Panc1 (cell line): ENCODE measurements around the gene GZMB. TPM values are rescaled to one million over a fixed set of nuclear protein-coding genes. Genes with fewer than 3 reads are reported as not detected.

Experiments used
- ATAC-seq: fragments of 200-7000 bp; cut with Tn5 transposase; 2 replicates; pipeline ENCODE4 v1.9.1; 2020; ENCODE audit warnings: mild to moderate bottlenecking, moderate library complexity
- BruUV-seq: library from RNA; stranded (reverse); fragments of 400-500 nt; replicated peaks from 2 replicates; lab custom pipeline; 2021; lab: Mats Ljungman, UMichigan
- CTCF ChIA-PET: fragments of 300-600 bp; sonication (Branson Sonifier 250); formaldehyde crosslinking; loops from one replicate; lab custom pipeline; 2022; ENCODE audit warnings: antibody characterized with exemption; lab: Charles Lee
- POLR2A ChIA-PET: fragments of 300-600 bp; sonication (Branson Sonifier 250); formaldehyde crosslinking; loops from one replicate; lab custom pipeline; 2022; ENCODE audit warnings: antibody characterized with exemption; lab: Charles Lee
- DNase-seq: peaks from one replicate; pipeline ENCODE4 v3.0.0-alpha.2; 2010; ENCODE audit warnings: low read depth, low spot score
- H3K27ac ChIP-seq: 2 replicates; pipeline ENCODE4 v1.5.1; 2011; ENCODE audit warnings: mild to moderate bottlenecking, low read length, inconsistent platforms
- H3K27me3 ChIP-seq: fragments of 200-500 bp; sonication (Bioruptor generic); 2 replicates; pipeline ENCODE4 v1.6.0; 2014; ENCODE audit warnings: low read length, inconsistent platforms; ENCODE audit not compliant: control insufficient read depth, insufficient read depth
- H3K36me3 ChIP-seq: fragments of 200-500 bp; sonication (Bioruptor generic); 2 replicates; pipeline ENCODE4 v1.5.1; 2014; ENCODE audit warnings: inconsistent platforms, mild to moderate bottlenecking, low read length, moderate library complexity; ENCODE audit not compliant: control insufficient read depth, insufficient read depth
- H3K4me1 ChIP-seq: 2 replicates; pipeline ENCODE4 v1.5.1; 2011; ENCODE audit warnings: inconsistent platforms, mild to moderate bottlenecking, low read length, moderate library complexity; ENCODE audit not compliant: control insufficient read depth, insufficient read depth
- H3K4me3 ChIP-seq, 2 experiments: 2 replicates each; pipeline ENCODE4 v1.5.1; 2011 to 2012; ENCODE audit warnings: low read depth in 2 of 2, low read length in 2 of 2, mild to moderate bottlenecking in 2 of 2, inconsistent platforms in 1 of 2, moderate library complexity in 1 of 2
- H3K9me3 ChIP-seq: fragments of 200-500 bp; sonication (Bioruptor generic); 2 replicates; pipeline ENCODE4 v1.5.1; 2014; ENCODE audit warnings: low read depth, mild to moderate bottlenecking, inconsistent platforms, low read length, moderate library complexity; ENCODE audit not compliant: control insufficient read depth, insufficient read depth
- CTCF ChIP-seq: fragments of 450-650 bp; IDR thresholded peaks from 2 replicates; pipeline ENCODE4 v1.5.1; 2017; ENCODE audit warnings: mild to moderate bottlenecking
- POLR2AphosphoS5 ChIP-seq: IDR thresholded peaks from 2 replicates; pipeline ENCODE4 v1.6.1; 2012; ENCODE audit warnings: mild to moderate bottlenecking, low read depth, low read length, moderate library complexity
- REST ChIP-seq, 2 experiments: IDR thresholded peaks; 2 replicates each; pipeline ENCODE4 v1.6.1; 2011 to 2012; ENCODE audit warnings: low read depth in 2 of 2, control low read depth in 1 of 2, low read length in 1 of 2, mild to moderate bottlenecking in 1 of 2, moderate library complexity in 1 of 2; ENCODE audit not compliant: insufficient read depth in 1 of 2
- SIN3A ChIP-seq: IDR thresholded peaks from 2 replicates; pipeline ENCODE4 v1.6.1; 2012; ENCODE audit warnings: low read depth, mild to moderate bottlenecking, low read length, moderate library complexity, borderline replicate concordance; ENCODE audit not compliant: insufficient read depth
- TCF7L2 ChIP-seq: IDR thresholded peaks from 2 replicates; pipeline ENCODE4 v1.6.1; 2011; ENCODE audit warnings: mild to moderate bottlenecking, low read depth, low read length, inconsistent platforms
- in situ Hi-C: cut with HindIII; loops from 2 replicates; pipeline ENCODE4 v1.10.0; 2016; ENCODE audit warnings: low sequenced_read_pairs, low pct_unique_long_range_greater_than_20kb
- intact Hi-C: fragments of 100-400 bp; cut with micrococcal nuclease; formaldehyde crosslinking; loops from one replicate; pipeline ENCODE4 v1.10.0; 2022; ENCODE audit not compliant: unreplicated experiment
- total RNA-seq: library from RNA; stranded (reverse); gene quantifications from one replicate; pipeline ENCODE4 v1.2.1, GENCODE V29; 2021; ENCODE audit not compliant: unreplicated experiment

Gene GZMB
- total RNA-seq, 1 experiment from 2014 or later, result 1.2 TPM

- no peak for ATAC-seq
- CTCF ChIA-PET, result no interaction called here
- BruUV-seq, result no TSS peak
These were observed 40.4 kb upstream of the GZMB start for GRCh38 chr14:24674204-24674970.

More at GRCh38 chr14:24674204-24674970, 40.4 kb upstream of the GZMB start:
- intact Hi-C loops, result no loop called here
- no peaks in the 10 kb centered on the region for H3K9me3 ChIP-seq
- H3K4me3 ChIP-seq, result no peak overlapping the region
- H3K4me1 ChIP-seq, result no peaks in the 10 kb centered on the region
- DNase-seq, result no peak
- no peaks in the 10 kb centered on the region for H3K36me3 ChIP-seq
- no peak overlapping the region for H3K27ac ChIP-seq
- TF ChIP-seq SIN3A (no peak), CTCF (no peak), TCF7L2 (no peak), REST (IDR thresholded peaks at IDR 0.05; ENCODE audit: insufficient read depth in 1 of 2, low read depth in 2 of 2, low read length in 1 of 2) (no peak), POLR2AphosphoS5 (no peak)
- H3K27me3 ChIP-seq, result peaks cover 2% of the 10 kb centered on the region; the same call in 1 of the 2 replicates
- in situ Hi-C loops, result no loop called here
- POLR2A ChIA-PET, result no interaction called here
